HG03342 (cell line): ENCODE results near the gene C16orf87.
"Not testable (repeated sequence)": the region's sequence is repeated elsewhere in the genome, so short reads cannot be mapped to it uniquely, and the experiment has no call there.

Source experiments
- ATAC-seq: cut with Tn5 transposase; IDR thresholded peaks from one replicate; pipeline ENCODE4 v1.9.1; 2021; ENCODE audit warnings: mild to moderate bottlenecking, moderate library complexity; ENCODE audit not compliant: unreplicated experiment

Gene C16orf87, protein sequence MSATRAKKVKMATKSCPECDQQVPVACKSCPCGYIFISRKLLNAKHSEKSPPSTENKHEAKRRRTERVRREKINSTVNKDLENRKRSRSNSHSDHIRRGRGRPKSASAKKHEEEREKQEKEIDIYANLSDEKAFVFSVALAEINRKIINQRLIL

DNA sequence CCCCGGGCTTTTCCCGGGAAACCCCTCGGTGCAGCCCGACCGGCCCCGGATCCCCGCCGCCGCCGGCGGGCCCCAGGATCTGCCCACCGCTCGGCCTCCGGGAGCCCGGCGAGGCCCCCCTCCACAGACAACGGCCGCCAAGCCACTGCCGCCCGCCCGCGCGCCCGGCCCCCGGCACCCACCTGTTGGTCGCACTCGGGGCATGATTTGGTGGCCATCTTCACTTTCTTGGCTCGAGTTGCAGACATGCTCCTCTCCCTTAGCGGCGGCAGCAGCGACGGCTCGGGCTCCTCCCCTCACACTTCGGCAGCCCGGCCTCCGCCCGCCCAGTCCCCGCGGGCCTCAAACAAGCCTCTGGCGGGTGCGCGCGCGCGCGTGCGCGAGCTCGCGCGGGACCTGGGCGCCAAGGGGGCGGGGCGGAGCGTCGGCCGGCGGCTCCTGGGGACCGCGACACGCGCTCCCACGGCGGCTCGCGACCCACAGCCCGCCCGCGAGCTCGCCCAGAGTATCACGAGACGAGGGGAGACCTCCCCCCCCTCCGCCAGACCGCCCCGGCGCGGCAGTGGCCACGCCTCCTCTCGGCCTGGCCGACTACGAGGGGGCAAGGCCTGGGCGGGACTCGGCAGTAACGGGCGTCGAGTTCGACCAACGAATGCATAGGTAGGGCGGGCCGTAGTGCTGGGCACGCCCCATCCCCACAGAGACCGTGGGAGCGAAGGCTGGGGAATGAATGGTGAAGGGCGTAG lies at the start of gene C16orf87:
TSS of gene C16orf87 (minus strand) at position 279 of the 746 bp plus-strand sequence. CDS start at position 248, 31 bp downstream.
- ATAC-seq, result peak; percentile 92

GRCh38 chr16:46875243-46875642 lies 44.3 kb upstream of the C16orf87 start:
- no peak for ATAC-seq

GRCh38 chr16:46873201-46873600 lies 42.2 kb upstream of the C16orf87 start:
- ATAC-seq, result no peak

- no peak for ATAC-seq
Observed at GRCh38 chr16:46871597-46871996, 40.6 kb upstream of the C16orf87 start.

DNA sequence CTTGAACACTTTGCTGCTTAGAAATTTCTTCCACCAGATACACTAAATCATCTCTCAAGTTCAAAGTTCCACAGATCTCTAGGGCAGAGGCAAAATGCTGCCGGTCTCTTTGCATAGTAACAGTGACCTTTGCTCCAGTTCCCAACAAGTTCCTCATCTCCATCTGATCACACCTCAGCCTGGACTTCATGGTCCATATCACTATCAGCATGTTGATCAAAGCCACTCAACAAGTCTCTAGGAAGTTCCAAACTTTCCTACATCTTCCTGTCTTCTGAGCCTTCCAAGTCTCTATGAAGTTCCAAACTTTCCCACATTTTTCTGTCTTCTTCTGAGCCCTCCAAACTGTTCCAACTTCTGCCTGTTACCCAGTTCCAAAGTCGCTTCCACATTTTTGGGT lies 37.9 kb upstream of the C16orf87 start:
- not testable (repeated sequence) for ATAC-seq

GRCh38 chr16:46867486-46867885 lies 36.5 kb upstream of the C16orf87 start:
- ATAC-seq, result not testable (repeated sequence)

DNA sequence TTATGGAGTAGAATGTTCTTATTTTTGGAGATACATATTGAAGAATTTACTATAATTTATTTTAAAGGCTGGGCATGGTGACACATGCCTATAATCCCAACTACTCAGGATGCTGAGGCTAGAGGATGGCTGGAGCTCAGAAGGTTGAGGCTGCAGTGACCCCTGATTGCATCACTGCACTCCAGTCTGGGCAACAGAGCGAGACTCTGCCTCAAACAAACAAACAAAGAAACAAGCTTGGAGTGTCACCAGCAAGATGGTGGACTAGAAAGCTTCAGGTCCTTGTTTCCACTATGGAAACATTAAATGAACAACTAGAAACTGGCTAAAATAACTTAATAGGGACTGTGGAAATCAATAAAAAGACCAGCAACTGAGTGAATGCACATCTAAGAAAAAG lies 35.3 kb upstream of the C16orf87 start:
- ATAC-seq, result no peak

DNA sequence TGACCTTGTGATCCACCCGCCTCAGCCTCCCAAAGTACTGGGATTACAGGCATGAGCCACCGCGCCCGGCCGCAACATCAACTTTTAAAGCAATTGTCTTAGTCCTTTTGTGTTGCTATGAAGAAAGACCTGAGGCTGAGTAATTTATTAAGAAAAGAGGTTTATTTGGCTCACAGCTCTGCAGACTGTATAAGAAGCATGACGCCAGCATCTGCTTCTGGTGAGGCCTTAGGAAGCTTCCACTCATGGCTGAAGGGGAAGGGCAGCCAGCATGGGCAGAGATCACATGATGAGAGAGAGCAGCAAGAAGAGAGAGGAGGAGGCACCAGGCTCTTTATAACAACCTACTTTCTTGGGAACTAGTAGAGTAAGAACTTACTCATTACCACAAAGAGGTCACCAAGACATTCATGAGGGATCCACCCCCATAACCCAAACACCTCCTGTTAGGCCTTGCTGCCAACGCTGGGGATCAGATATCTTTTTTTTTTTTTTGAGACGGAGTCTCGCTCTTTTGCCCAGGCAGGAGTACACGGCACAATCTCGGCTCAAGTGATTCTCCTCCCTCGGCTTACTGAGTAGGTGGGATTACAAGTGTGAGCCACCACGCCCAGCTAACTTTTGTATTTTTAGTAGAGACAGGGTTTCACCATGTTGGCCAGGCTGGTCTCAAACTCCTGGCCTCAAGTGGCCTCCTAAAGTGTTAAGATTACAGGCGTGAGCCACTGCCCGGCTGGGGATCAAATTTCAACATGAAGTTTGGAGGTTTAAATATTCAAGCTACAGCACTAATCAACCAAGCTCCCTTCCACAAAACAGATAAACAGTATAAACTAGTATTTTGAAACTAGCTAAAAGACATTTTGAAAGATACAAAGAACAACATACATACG lies 31.8 kb upstream of the C16orf87 start:
- ATAC-seq, result no peak

DNA sequence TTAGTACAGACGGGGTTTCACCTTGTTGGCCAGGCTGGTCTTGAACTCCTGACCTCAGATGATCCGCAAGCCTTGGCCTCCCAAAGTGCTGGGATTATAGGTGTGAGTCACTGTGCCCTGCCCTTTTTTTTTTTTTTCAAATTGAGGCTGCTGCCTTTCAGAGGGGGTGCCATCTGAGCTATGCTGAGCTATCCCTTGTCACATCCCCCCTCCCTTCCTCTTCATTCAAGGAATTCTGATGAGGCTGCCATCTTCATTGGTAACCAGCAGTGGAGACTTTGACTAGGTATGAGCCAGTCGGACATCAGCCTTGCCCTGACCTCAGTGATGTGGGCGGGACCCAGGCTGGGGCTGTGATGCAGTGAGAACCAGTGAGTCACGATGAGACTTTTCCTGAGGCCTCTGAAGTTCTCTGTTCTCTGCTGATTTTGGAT lies 28.8 kb upstream of the C16orf87 start:
- no peak for ATAC-seq

DNA sequence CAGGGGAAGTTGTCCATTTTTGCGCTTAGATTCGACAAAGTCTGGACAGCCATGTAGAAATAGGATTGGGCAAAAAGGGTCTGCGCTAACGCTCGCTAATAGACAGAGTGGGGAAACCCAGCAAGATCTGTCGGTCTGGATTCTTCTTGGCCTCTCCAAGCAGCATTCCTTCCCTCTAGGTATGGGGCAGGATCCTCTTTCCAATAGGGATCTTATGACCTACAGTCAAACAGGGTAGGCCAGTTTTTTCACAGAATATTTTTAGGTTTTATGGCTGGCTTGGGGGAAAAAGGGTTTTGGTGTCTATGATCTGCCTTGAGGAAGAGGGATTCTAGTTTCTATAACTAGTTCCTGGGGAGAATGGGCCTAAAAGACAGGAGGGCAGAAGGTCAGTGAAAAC lies 27.2 kb upstream of the C16orf87 start:
- no peak for ATAC-seq

GRCh38 chr16:46857368-46857945 lies 26.5 kb upstream of the C16orf87 start:
- ATAC-seq, result no peak

DNA sequence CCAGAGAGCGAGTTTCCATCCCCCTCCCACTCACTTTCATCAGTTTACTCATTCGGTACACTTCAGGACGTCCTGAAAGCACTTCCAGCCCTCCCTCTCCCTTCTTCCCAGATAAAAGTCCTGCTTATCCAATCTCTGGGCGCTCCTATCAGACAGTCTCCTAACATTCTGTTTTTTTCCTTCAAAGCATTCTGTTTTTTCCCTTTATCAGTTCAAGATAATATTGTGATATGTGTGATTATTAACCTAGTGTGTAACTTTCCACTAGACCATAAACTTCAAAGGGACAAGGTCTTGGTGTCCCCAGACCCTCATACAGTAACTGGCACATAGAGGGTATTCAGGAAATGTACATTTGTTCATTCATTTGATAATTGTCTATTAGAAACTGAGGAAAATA lies 24.4 kb upstream of the C16orf87 start:
- ATAC-seq, result no peak

- no peak for ATAC-seq
Observed at GRCh38 chr16:46854846-46855245, 23.9 kb upstream of the C16orf87 start.

DNA sequence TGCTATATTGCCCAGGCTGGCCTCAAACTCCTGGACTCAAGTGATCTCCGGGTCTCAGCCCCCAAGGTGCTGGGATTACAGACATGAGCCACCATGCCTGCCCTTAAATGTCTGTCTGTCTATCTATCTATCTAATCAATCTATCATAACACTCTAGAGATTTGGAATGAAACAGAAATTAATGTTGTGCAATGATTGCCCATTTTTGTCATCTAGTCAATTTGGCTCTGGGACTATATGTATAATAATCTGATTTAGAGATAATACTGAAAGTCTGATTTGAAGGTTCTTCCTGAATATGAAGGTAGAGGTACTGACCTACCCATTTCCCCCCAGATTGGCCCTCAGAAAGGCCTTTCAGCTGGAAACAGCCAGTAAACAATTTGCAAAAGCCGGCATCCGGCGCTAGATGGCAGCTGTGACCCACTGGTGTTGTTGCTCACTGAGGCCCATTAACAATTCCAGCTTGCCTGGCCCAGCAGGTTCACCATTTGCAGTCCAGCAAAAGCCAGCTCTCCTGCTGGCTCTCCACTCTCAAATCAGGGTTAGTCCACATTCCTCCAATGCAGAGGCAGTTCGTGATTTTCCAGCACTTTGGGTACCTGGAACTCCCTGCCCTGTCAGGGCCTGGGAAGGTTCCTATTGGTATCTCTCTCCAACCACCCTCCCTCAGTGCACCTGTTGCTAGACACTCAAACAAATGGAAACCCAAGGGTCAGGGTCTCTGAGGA lies 22.9 kb upstream of the C16orf87 start:
- ATAC-seq, result peak; percentile 46

- no peak for ATAC-seq
Observed at GRCh38 chr16:46852130-46852529, 21.1 kb upstream of the C16orf87 start.

GRCh38 chr16:46850619-46851555 lies 19.9 kb upstream of the C16orf87 start:
- ATAC-seq, result no peak

DNA sequence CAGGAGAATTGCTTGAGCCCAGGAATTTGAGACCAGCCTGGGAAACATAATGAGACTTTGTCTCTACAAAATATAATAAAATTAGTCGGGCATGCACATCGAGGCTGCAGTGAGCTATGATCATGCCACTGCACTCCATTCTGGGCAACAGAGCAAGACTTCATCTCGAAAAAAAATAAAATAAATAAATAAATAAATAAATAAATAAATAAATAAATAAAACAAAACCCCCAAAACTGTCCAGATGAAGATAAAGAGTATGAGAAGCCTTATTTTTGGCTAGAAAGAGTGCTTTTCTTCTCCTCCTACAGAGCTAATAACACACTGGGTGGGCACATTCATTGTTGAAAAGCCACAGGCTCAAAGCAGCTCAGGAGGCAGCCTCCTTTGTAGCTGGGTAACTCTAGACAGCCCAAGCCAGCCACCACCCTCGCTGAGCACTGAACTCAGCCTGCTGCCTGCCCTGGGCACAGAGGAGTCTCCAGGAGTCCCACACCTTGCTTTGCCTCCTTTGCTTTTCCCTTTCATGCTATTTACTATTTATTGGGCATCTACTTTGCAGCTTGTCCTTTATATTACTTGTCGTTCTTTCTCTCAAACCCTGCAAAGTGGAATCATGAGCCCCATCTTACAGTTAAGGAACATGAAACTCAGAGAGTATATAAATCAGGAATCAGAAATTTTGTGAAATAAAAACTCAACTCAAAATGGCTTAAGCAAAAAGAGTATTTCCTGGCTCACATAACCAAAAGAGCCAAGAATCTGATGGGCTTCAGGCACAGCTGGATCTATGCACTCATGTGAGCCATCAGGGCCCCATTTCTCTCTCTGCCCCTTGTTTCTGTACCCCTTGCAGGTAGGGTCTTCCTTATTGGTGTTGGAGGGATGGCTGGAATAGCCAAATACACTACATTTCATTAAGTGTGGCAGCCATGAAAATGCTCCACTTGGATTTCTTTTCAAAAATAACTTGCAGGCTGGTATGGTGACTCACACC lies 18.1 kb upstream of the C16orf87 start:
- ATAC-seq, result no peak

DNA sequence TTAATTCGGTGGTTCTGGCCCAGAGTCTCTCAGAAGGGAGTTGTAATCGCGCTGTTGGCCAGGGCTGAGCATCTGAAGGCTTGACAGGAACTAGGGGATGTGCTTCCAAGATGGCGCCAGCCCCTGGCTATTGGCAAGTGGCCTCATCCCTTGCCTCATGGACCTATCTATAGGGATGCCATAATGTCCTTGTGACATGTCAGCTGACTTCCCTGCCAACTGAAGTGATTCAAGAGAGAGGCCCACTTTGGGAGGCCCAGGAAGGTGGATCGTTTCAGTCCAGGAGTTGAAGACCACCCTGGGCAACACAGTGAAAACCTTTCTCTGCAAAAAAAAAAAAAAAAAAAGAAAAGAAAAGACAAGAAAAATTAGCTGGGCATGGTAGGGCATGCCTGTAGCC lies 15.0 kb upstream of the C16orf87 start:
- no peak for ATAC-seq
